ENCODE results near the gene EMC7.

DNA sequence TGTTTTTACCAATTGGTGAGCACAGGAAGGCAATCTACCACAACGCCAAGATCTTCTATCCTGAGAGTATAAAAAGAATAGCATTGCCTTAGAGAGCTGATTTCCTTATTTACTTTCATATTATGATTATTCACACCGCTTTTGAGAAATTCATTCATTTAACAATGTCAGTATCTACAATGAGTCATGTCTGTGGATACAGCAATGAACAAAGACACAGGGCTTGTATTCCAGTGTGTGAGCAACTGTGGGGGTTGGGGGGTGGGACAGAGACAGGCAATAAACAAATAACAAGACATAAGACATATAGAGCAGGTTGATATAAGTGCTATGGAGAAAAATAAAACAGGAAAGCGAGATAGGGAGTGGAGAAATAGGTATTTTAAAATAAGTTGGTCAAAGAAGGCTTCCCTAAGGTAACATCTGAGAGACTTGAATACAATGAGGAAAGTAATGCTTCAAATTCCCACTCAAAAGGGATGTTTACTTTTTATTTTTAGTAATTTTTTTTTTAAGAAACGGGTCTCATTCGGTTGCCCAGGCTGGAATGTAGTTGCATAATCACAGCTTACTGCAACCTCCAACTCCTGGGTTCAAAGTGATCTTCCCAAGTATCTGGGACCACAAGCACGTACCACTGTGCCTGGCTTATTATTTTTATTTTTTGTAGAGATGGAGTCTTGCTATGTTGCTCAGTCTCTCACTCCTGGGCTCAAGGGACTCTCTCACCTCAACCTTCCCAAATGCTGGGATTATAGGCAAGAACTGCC, 45.9 kb upstream of the EMC7 start:
- TF ChIP-seq, protein P1, sequence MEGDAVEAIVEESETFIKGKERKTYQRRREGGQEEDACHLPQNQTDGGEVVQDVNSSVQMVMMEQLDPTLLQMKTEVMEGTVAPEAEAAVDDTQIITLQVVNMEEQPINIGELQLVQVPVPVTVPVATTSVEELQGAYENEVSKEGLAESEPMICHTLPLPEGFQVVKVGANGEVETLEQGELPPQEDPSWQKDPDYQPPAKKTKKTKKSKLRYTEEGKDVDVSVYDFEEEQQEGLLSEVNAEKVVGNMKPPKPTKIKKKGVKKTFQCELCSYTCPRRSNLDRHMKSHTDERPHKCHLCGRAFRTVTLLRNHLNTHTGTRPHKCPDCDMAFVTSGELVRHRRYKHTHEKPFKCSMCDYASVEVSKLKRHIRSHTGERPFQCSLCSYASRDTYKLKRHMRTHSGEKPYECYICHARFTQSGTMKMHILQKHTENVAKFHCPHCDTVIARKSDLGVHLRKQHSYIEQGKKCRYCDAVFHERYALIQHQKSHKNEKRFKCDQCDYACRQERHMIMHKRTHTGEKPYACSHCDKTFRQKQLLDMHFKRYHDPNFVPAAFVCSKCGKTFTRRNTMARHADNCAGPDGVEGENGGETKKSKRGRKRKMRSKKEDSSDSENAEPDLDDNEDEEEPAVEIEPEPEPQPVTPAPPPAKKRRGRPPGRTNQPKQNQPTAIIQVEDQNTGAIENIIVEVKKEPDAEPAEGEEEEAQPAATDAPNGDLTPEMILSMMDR (conservative IDR thresholded peaks at IDR 0.05; ENCODE audit: low read depth in 2 of 2) = no peak
- TF ChIP-seq EZH2 (IDR thresholded peaks at IDR 0.05; ENCODE audit: low read depth, unreplicated experiment) (no peak), EZH2phosphoT487 (IDR thresholded peaks at IDR 0.05; ENCODE audit: unreplicated experiment) (no peak), POLR2AphosphoS5 (IDR thresholded peaks at IDR 0.05; ENCODE audit: low read depth) (no peak), JUNB (IDR thresholded peaks at IDR 0.05; ENCODE audit: unreplicated experiment) (no peak), STAT1 (IDR thresholded peaks at IDR 0.05; ENCODE audit: unreplicated experiment) (no peak), ZNF114 (CRISPR knock-in tag; IDR thresholded peaks at IDR 0.05) (no peak), NANOG (IDR thresholded peaks at IDR 0.05; ENCODE audit: borderline replicate concordance) (no peak), ZNF331 (CRISPR knock-in tag; IDR thresholded peaks at IDR 0.05; ENCODE audit: low read depth) (no peak), CREB1 (CRISPR knock-in tag; IDR thresholded peaks at IDR 0.05; ENCODE audit: low read depth) (no peak)
- TF ChIP-seq, protein P2, sequence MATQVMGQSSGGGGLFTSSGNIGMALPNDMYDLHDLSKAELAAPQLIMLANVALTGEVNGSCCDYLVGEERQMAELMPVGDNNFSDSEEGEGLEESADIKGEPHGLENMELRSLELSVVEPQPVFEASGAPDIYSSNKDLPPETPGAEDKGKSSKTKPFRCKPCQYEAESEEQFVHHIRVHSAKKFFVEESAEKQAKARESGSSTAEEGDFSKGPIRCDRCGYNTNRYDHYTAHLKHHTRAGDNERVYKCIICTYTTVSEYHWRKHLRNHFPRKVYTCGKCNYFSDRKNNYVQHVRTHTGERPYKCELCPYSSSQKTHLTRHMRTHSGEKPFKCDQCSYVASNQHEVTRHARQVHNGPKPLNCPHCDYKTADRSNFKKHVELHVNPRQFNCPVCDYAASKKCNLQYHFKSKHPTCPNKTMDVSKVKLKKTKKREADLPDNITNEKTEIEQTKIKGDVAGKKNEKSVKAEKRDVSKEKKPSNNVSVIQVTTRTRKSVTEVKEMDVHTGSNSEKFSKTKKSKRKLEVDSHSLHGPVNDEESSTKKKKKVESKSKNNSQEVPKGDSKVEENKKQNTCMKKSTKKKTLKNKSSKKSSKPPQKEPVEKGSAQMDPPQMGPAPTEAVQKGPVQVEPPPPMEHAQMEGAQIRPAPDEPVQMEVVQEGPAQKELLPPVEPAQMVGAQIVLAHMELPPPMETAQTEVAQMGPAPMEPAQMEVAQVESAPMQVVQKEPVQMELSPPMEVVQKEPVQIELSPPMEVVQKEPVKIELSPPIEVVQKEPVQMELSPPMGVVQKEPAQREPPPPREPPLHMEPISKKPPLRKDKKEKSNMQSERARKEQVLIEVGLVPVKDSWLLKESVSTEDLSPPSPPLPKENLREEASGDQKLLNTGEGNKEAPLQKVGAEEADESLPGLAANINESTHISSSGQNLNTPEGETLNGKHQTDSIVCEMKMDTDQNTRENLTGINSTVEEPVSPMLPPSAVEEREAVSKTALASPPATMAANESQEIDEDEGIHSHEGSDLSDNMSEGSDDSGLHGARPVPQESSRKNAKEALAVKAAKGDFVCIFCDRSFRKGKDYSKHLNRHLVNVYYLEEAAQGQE (IDR thresholded peaks at IDR 0.05; ENCODE audit: unreplicated experiment) = no peak
- TF ChIP-seq, protein P3, sequence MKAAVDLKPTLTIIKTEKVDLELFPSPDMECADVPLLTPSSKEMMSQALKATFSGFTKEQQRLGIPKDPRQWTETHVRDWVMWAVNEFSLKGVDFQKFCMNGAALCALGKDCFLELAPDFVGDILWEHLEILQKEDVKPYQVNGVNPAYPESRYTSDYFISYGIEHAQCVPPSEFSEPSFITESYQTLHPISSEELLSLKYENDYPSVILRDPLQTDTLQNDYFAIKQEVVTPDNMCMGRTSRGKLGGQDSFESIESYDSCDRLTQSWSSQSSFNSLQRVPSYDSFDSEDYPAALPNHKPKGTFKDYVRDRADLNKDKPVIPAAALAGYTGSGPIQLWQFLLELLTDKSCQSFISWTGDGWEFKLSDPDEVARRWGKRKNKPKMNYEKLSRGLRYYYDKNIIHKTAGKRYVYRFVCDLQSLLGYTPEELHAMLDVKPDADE (IDR thresholded peaks at IDR 0.05) = no peak
- TF ChIP-seq, protein P4, sequence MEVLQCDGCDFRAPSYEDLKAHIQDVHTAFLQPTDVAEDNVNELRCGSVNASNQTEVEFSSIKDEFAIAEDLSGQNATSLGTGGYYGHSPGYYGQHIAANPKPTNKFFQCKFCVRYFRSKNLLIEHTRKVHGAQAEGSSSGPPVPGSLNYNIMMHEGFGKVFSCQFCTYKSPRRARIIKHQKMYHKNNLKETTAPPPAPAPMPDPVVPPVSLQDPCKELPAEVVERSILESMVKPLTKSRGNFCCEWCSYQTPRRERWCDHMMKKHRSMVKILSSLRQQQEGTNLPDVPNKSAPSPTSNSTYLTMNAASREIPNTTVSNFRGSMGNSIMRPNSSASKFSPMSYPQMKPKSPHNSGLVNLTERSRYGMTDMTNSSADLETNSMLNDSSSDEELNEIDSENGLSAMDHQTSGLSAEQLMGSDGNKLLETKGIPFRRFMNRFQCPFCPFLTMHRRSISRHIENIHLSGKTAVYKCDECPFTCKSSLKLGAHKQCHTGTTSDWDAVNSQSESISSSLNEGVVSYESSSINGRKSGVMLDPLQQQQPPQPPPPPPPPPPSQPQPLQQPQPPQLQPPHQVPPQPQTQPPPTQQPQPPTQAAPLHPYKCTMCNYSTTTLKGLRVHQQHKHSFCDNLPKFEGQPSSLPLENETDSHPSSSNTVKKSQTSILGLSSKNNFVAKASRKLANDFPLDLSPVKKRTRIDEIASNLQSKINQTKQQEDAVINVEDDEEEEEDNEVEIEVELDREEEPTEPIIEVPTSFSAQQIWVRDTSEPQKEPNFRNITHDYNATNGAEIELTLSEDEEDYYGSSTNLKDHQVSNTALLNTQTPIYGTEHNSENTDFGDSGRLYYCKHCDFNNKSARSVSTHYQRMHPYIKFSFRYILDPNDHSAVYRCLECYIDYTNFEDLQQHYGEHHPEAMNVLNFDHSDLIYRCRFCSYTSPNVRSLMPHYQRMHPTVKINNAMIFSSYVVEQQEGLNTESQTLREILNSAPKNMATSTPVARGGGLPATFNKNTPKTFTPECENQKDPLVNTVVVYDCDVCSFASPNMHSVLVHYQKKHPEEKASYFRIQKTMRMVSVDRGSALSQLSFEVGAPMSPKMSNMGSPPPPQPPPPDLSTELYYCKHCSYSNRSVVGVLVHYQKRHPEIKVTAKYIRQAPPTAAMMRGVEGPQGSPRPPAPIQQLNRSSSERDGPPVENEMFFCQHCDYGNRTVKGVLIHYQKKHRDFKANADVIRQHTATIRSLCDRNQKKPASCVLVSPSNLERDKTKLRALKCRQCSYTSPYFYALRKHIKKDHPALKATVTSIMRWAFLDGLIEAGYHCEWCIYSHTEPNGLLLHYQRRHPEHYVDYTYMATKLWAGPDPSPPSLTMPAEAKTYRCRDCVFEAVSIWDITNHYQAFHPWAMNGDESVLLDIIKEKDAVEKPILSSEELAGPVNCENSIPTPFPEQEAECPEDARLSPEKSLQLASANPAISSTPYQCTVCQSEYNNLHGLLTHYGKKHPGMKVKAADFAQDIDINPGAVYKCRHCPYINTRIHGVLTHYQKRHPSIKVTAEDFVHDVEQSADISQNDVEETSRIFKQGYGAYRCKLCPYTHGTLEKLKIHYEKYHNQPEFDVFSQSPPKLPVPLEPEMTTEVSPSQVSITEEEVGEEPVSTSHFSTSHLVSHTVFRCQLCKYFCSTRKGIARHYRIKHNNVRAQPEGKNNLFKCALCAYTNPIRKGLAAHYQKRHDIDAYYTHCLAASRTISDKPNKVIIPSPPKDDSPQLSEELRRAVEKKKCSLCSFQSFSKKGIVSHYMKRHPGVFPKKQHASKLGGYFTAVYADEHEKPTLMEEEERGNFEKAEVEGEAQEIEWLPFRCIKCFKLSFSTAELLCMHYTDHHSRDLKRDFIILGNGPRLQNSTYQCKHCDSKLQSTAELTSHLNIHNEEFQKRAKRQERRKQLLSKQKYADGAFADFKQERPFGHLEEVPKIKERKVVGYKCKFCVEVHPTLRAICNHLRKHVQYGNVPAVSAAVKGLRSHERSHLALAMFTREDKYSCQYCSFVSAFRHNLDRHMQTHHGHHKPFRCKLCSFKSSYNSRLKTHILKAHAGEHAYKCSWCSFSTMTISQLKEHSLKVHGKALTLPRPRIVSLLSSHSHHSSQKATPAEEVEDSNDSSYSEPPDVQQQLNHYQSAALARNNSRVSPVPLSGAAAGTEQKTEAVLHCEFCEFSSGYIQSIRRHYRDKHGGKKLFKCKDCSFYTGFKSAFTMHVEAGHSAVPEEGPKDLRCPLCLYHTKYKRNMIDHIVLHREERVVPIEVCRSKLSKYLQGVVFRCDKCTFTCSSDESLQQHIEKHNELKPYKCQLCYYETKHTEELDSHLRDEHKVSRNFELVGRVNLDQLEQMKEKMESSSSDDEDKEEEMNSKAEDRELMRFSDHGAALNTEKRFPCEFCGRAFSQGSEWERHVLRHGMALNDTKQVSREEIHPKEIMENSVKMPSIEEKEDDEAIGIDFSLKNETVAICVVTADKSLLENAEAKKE (CRISPR knock-in tag; IDR thresholded peaks at IDR 0.05) = no peak
